ENCODE data around the gene STAB2. TPM values are rescaled to one million over a fixed set of nuclear protein-coding genes. Genes with fewer than 3 reads are reported as not detected.

STAB2 gene
- polyA plus RNA-seq, 1 donor from 2014 or later, result not detected

DNA sequence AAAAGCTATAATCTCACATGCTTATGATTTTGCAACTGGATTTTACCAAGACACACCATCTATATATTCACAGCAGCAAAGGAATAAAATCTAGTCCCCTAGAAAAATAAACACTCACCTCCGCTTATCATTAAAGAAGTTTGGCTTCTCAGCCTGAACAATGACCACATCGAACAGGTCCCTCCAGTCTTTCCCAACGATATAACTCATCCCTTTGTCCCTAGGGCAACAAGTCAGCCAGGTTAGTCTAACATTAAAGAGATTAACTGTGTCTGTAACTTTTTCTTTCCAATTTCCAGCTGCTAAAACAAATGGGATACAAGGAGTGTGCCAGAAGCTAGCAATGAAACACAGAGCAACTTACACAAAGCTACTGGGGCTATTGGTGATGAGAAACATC is 206.0 kb downstream of the STAB2 start:
- H3K27me3 ChIP-seq (ENCODE audit: insufficient read depth, low read depth, low read length), result no peaks in the 10 kb centered on the region
- no peaks in the 10 kb centered on the region for H3K9me2 ChIP-seq (ENCODE audit: insufficient read depth, low read length)
- H3F3A ChIP-seq (ENCODE audit: insufficient read depth, low read length, poor library complexity, severe bottlenecking), result peaks cover 3% of the 10 kb centered on the region
- TF ChIP-seq, protein P1, sequence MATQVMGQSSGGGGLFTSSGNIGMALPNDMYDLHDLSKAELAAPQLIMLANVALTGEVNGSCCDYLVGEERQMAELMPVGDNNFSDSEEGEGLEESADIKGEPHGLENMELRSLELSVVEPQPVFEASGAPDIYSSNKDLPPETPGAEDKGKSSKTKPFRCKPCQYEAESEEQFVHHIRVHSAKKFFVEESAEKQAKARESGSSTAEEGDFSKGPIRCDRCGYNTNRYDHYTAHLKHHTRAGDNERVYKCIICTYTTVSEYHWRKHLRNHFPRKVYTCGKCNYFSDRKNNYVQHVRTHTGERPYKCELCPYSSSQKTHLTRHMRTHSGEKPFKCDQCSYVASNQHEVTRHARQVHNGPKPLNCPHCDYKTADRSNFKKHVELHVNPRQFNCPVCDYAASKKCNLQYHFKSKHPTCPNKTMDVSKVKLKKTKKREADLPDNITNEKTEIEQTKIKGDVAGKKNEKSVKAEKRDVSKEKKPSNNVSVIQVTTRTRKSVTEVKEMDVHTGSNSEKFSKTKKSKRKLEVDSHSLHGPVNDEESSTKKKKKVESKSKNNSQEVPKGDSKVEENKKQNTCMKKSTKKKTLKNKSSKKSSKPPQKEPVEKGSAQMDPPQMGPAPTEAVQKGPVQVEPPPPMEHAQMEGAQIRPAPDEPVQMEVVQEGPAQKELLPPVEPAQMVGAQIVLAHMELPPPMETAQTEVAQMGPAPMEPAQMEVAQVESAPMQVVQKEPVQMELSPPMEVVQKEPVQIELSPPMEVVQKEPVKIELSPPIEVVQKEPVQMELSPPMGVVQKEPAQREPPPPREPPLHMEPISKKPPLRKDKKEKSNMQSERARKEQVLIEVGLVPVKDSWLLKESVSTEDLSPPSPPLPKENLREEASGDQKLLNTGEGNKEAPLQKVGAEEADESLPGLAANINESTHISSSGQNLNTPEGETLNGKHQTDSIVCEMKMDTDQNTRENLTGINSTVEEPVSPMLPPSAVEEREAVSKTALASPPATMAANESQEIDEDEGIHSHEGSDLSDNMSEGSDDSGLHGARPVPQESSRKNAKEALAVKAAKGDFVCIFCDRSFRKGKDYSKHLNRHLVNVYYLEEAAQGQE (IDR thresholded peaks at IDR 0.05; ENCODE audit: borderline replicate concordance), result no peak
- no peak for TF ChIP-seq MXI1 (conservative IDR thresholded peaks at IDR 0.05; ENCODE audit: poor library complexity, severe bottlenecking)
- TF ChIP-seq EP300 (conservative IDR thresholded peaks at IDR 0.05; ENCODE audit: poor library complexity, severe bottlenecking), result no peak
- TF ChIP-seq SMC3 (conservative IDR thresholded peaks at IDR 0.05; ENCODE audit: poor library complexity), result no peak
- TF ChIP-seq, protein P2, sequence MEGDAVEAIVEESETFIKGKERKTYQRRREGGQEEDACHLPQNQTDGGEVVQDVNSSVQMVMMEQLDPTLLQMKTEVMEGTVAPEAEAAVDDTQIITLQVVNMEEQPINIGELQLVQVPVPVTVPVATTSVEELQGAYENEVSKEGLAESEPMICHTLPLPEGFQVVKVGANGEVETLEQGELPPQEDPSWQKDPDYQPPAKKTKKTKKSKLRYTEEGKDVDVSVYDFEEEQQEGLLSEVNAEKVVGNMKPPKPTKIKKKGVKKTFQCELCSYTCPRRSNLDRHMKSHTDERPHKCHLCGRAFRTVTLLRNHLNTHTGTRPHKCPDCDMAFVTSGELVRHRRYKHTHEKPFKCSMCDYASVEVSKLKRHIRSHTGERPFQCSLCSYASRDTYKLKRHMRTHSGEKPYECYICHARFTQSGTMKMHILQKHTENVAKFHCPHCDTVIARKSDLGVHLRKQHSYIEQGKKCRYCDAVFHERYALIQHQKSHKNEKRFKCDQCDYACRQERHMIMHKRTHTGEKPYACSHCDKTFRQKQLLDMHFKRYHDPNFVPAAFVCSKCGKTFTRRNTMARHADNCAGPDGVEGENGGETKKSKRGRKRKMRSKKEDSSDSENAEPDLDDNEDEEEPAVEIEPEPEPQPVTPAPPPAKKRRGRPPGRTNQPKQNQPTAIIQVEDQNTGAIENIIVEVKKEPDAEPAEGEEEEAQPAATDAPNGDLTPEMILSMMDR (IDR thresholded peaks at IDR 0.05; ENCODE audit: poor library complexity, severe bottlenecking), result no peak
- no peak for TF ChIP-seq RAD21 (conservative IDR thresholded peaks at IDR 0.05)
- TF ChIP-seq EZH2 (IDR thresholded peaks at IDR 0.05; ENCODE audit: borderline replicate concordance, insufficient read depth, low read length, poor library complexity, severe bottlenecking), result no peak
- no peak for TF ChIP-seq POLR2AphosphoS5 (IDR thresholded peaks at IDR 0.05)
- TF ChIP-seq TAF1 (IDR thresholded peaks at IDR 0.05; ENCODE audit: low read depth), result no peak
- no peak overlapping the region for H3K4me2 ChIP-seq (ENCODE audit: low read length)
- H3K79me2 ChIP-seq (replicated peaks; ENCODE audit: insufficient read depth, low read length), result no peaks in the 10 kb centered on the region
- no peaks in the 10 kb centered on the region for H3K36me3 ChIP-seq (ENCODE audit: insufficient read depth, low read length)
- no peaks in the 10 kb centered on the region for H4K20me1 ChIP-seq (ENCODE audit: insufficient read depth)
- no peak overlapping the region for H2AFZ ChIP-seq (ENCODE audit: low read depth, low read length)
- no peak overlapping the region for H3K27ac ChIP-seq (ENCODE audit: low read length)
- no peak overlapping the region for H3K4me3 ChIP-seq (ENCODE audit: low read length)
- no peak overlapping the region for H3K9ac ChIP-seq (ENCODE audit: low read length)
- no peaks in the 10 kb centered on the region for H3K9me3 ChIP-seq (ENCODE audit: low read length)

DNA sequence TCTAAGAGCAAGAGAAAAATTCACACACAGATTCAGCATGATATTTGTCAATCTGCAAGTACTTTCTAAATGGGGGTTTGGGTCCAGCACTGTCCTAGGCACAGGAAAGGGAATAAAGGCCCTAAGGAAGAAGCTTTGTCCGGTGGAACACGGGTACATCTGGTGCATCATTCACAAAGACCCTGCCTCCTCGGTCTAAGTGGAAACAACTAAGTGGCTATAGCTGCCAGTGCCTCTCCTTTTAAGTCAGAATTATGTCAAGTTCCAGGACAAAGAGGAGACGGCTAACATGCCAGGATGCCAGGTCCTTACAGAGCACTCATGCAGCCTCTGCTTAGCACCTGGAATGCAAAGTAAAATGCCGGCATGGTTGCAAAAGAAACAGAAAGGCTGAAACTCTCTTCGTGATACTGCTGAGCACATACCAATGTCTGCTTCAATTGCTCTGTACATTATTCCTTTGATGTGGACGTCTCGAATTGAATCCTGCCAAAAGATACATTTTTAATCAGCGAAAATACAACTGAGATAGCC is 206.5 kb downstream of the STAB2 start:
- Histone ChIP-seq H3K79me2 (replicated peaks; ENCODE audit: insufficient read depth, low read length) (no peaks in the 10 kb centered on the region), H3K4me3 (ENCODE audit: low read length) (no peak overlapping the region), H3K36me3 (ENCODE audit: insufficient read depth, low read length) (no peaks in the 10 kb centered on the region), H3K9me2 (ENCODE audit: insufficient read depth, low read length) (no peaks in the 10 kb centered on the region), H3K27ac (ENCODE audit: low read length) (no peak overlapping the region), H3K9ac (ENCODE audit: low read length) (no peak overlapping the region), H4K20me1 (ENCODE audit: insufficient read depth) (no peaks in the 10 kb centered on the region), H3K9me3 (ENCODE audit: low read length) (no peaks in the 10 kb centered on the region), H3K27me3 (ENCODE audit: insufficient read depth, low read depth, low read length) (no peaks in the 10 kb centered on the region), H3K4me2 (ENCODE audit: low read length) (no peak overlapping the region), H2AFZ (ENCODE audit: low read depth, low read length) (no peak overlapping the region), H3F3A (ENCODE audit: insufficient read depth, low read length, poor library complexity, severe bottlenecking) (peaks cover 3% of the 10 kb centered on the region)
- TF ChIP-seq, protein P2 (IDR thresholded peaks at IDR 0.05; ENCODE audit: poor library complexity, severe bottlenecking), result no peak
- TF ChIP-seq EP300 (conservative IDR thresholded peaks at IDR 0.05; ENCODE audit: poor library complexity, severe bottlenecking), result no peak
- TF ChIP-seq, protein P1 (IDR thresholded peaks at IDR 0.05; ENCODE audit: borderline replicate concordance), result no peak
- no peak for TF ChIP-seq TAF1 (IDR thresholded peaks at IDR 0.05; ENCODE audit: low read depth)
- TF ChIP-seq EZH2 (IDR thresholded peaks at IDR 0.05; ENCODE audit: borderline replicate concordance, insufficient read depth, low read length, poor library complexity, severe bottlenecking), result no peak
- no peak for TF ChIP-seq POLR2AphosphoS5 (IDR thresholded peaks at IDR 0.05)
- no peak for TF ChIP-seq RAD21 (conservative IDR thresholded peaks at IDR 0.05)

All from neural cell (in vitro differentiated cells).